RKO (cell line): Measurements from ENCODE around the gene NOS2.
"Not testable (repeated sequence)": the region's sequence is repeated elsewhere in the genome, so short reads cannot be mapped to it uniquely, and the experiment has no call there.

Source experiments
- DNase-seq: peaks from one replicate; pipeline ENCODE4 v3.0.0-alpha.2; 2016; ENCODE audit warnings: low spot score

The NOS2 gene

GRCh38 chr17:27754549-27754948, 45.8 kb downstream of the NOS2 start:
- DNase-seq = no peak

GRCh38 chr17:27753726-27754125, 46.6 kb downstream of the NOS2 start:
- not testable (repeated sequence) for DNase-seq

- not testable (repeated sequence) for DNase-seq
These were observed 47.3 kb downstream of the NOS2 start for GRCh38 chr17:27752831-27753619.

GRCh38 chr17:27751622-27752490, 48.5 kb downstream of the NOS2 start:
- no peak for DNase-seq

- DNase-seq = no peak
These were observed 49.2 kb downstream of the NOS2 start for GRCh38 chr17:27751166-27751565.

GRCh38 chr17:27749562-27750150, 50.7 kb downstream of the NOS2 start:
- not testable (repeated sequence) for DNase-seq

GRCh38 chr17:27748360-27748825, 51.9 kb downstream of the NOS2 start:
- DNase-seq = no peak

- DNase-seq = no peak
These were observed 52.6 kb downstream of the NOS2 start for GRCh38 chr17:27747462-27748359.

GRCh38 chr17:27746881-27747280, 53.4 kb downstream of the NOS2 start:
- no peak for DNase-seq

GRCh38 chr17:27746320-27746719, 54.0 kb downstream of the NOS2 start:
- DNase-seq = not testable (repeated sequence)

- DNase-seq = not testable (repeated sequence)
These were observed 55.0 kb downstream of the NOS2 start for GRCh38 chr17:27745207-27745830.

- DNase-seq = no peak
These were observed 56.9 kb downstream of the NOS2 start for GRCh38 chr17:27743281-27743885.

GRCh38 chr17:27741971-27742575, 58.3 kb downstream of the NOS2 start:
- no peak for DNase-seq

GRCh38 chr17:27741361-27741861, 58.9 kb downstream of the NOS2 start:
- DNase-seq = no peak

GRCh38 chr17:27740541-27740940, 59.8 kb downstream of the NOS2 start:
- not testable (repeated sequence) for DNase-seq

GRCh38 chr17:27733773-27734172, 66.6 kb downstream of the NOS2 start:
- DNase-seq = no peak

GRCh38 chr17:27732746-27733145, 67.6 kb downstream of the NOS2 start:
- not testable (repeated sequence) for DNase-seq

- DNase-seq = not testable (repeated sequence)
These were observed 74.3 kb downstream of the NOS2 start for GRCh38 chr17:27725982-27726381.

GRCh38 chr17:27721797-27722196, 78.5 kb downstream of the NOS2 start:
- no peak for DNase-seq
